Ishikawa (cell line): Measurements from ENCODE around the gene PPM1J.

Source experiments
- FOXM1 ChIP-seq: IDR thresholded peaks from 2 replicates; pipeline ENCODE4 v1.6.1; 2012; ENCODE audit warnings: low read depth, borderline replicate concordance
- TEAD4 ChIP-seq: IDR thresholded peaks from 2 replicates; pipeline ENCODE4 v1.6.1; 2012
- TF ChIP-seq, protein P1 (sequence below): IDR thresholded peaks from 2 replicates; pipeline ENCODE4 v1.6.1; 2012; ENCODE audit warnings: low read depth, mild to moderate bottlenecking

DNA sequence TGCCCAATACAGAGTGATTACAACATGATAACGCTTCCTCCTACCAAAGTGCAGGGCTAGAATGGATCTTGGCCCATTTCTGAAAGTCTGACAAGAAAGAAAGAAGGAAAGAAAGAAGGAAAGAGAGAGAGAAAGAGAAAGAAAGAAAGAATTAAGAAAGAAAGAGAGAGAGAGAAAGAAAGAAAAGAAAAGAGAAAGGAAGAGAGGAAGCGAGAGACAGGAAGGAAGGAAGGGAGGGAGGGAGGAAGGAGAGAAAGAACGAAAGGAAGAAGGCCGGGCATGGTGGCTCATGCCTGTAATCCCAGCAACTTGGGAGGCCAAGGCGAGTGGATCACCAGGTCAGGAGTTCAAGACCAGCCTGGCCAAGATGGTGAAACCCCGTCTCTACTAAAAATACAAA, 44.1 kb upstream of the PPM1J start:
- no peak for TF ChIP-seq FOXM1
- no peak for TF ChIP-seq TEAD4
- TF ChIP-seq, protein P1, sequence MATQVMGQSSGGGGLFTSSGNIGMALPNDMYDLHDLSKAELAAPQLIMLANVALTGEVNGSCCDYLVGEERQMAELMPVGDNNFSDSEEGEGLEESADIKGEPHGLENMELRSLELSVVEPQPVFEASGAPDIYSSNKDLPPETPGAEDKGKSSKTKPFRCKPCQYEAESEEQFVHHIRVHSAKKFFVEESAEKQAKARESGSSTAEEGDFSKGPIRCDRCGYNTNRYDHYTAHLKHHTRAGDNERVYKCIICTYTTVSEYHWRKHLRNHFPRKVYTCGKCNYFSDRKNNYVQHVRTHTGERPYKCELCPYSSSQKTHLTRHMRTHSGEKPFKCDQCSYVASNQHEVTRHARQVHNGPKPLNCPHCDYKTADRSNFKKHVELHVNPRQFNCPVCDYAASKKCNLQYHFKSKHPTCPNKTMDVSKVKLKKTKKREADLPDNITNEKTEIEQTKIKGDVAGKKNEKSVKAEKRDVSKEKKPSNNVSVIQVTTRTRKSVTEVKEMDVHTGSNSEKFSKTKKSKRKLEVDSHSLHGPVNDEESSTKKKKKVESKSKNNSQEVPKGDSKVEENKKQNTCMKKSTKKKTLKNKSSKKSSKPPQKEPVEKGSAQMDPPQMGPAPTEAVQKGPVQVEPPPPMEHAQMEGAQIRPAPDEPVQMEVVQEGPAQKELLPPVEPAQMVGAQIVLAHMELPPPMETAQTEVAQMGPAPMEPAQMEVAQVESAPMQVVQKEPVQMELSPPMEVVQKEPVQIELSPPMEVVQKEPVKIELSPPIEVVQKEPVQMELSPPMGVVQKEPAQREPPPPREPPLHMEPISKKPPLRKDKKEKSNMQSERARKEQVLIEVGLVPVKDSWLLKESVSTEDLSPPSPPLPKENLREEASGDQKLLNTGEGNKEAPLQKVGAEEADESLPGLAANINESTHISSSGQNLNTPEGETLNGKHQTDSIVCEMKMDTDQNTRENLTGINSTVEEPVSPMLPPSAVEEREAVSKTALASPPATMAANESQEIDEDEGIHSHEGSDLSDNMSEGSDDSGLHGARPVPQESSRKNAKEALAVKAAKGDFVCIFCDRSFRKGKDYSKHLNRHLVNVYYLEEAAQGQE = no peak
